Measurements from ENCODE around the gene DST. TPM values are rescaled to one million over a fixed set of nuclear protein-coding genes. Genes with fewer than 3 reads are reported as not detected.
"Not testable (repeated sequence)": the region's sequence is repeated elsewhere in the genome, so short reads cannot be mapped to it uniquely, and the experiment has no call there.

Gene DST
- total RNA-seq, 1 donor, result 19.2 TPM

- H3K4me3 ChIP-seq (ENCODE audit: low read length), result no peak overlapping the region
- H3K4me1 ChIP-seq (ENCODE audit: insufficient read depth, low read length), result no peaks in the 10 kb centered on the region
- no peaks in the 10 kb centered on the region for H3K27me3 ChIP-seq (ENCODE audit: insufficient read depth, low read length)
- H3K9me3 ChIP-seq (ENCODE audit: low read depth, low read length), result no peaks in the 10 kb centered on the region
These were observed 29.2 kb upstream of the DST start for GRCh38 chr6:56671651-56672461.

- no peaks in the 10 kb centered on the region for H3K27me3 ChIP-seq (ENCODE audit: insufficient read depth, low read length)
- H3K9me3 ChIP-seq (ENCODE audit: low read depth, low read length), result no peaks in the 10 kb centered on the region
- H3K4me1 ChIP-seq (ENCODE audit: insufficient read depth, low read length), result no peaks in the 10 kb centered on the region
- H3K4me3 ChIP-seq (ENCODE audit: low read length), result no peak overlapping the region
These were observed 28.5 kb upstream of the DST start for GRCh38 chr6:56671160-56671559.

- no peak overlapping the region for H3K4me3 ChIP-seq (ENCODE audit: low read length)
- no peaks in the 10 kb centered on the region for H3K27me3 ChIP-seq (ENCODE audit: insufficient read depth, low read length)
- H3K4me1 ChIP-seq (ENCODE audit: insufficient read depth, low read length), result no peaks in the 10 kb centered on the region
- H3K9me3 ChIP-seq (ENCODE audit: low read depth, low read length), result no peaks in the 10 kb centered on the region
These were observed 26.4 kb upstream of the DST start for GRCh38 chr6:56669041-56669440.

GRCh38 chr6:56668158-56668557, 25.5 kb upstream of the DST start:
- H3K27me3 ChIP-seq (ENCODE audit: insufficient read depth, low read length), result no peaks in the 10 kb centered on the region
- no peaks in the 10 kb centered on the region for H3K9me3 ChIP-seq (ENCODE audit: low read depth, low read length)
- H3K4me3 ChIP-seq (ENCODE audit: low read length), result no peak overlapping the region
- H3K4me1 ChIP-seq (ENCODE audit: insufficient read depth, low read length), result no peaks in the 10 kb centered on the region

- Histone ChIP-seq H3K27me3 (ENCODE audit: insufficient read depth, low read length) (no peaks in the 10 kb centered on the region), H3K4me1 (ENCODE audit: insufficient read depth, low read length) (no peaks in the 10 kb centered on the region), H3K9me3 (ENCODE audit: low read depth, low read length) (no peaks in the 10 kb centered on the region), H3K4me3 (ENCODE audit: low read length) (no peak overlapping the region)
These were observed 24.6 kb upstream of the DST start for GRCh38 chr6:56667336-56667735.

GRCh38 chr6:56664029-56664428, 21.3 kb upstream of the DST start:
- no peaks in the 10 kb centered on the region for H3K4me1 ChIP-seq (ENCODE audit: insufficient read depth, low read length)
- H3K27me3 ChIP-seq (ENCODE audit: insufficient read depth, low read length), result no peaks in the 10 kb centered on the region
- H3K4me3 ChIP-seq (ENCODE audit: low read length), result no peak overlapping the region
- no peaks in the 10 kb centered on the region for H3K9me3 ChIP-seq (ENCODE audit: low read depth, low read length)

GRCh38 chr6:56663344-56663743, 20.7 kb upstream of the DST start:
- Histone ChIP-seq H3K4me3 (ENCODE audit: low read length) (no peak overlapping the region), H3K4me1 (ENCODE audit: insufficient read depth, low read length) (no peaks in the 10 kb centered on the region), H3K9me3 (ENCODE audit: low read depth, low read length) (no peaks in the 10 kb centered on the region), H3K27me3 (ENCODE audit: insufficient read depth, low read length) (no peaks in the 10 kb centered on the region)

GRCh38 chr6:56661338-56661737, 18.6 kb upstream of the DST start:
- H3K4me3 ChIP-seq (ENCODE audit: low read length); H3K27me3 ChIP-seq (ENCODE audit: insufficient read depth, low read length); H3K4me1 ChIP-seq (ENCODE audit: insufficient read depth, low read length); H3K9me3 ChIP-seq (ENCODE audit: low read depth, low read length): not testable (repeated sequence)

- no peaks in the 10 kb centered on the region for H3K4me1 ChIP-seq (ENCODE audit: insufficient read depth, low read length)
- H3K9me3 ChIP-seq (ENCODE audit: low read depth, low read length), result no peaks in the 10 kb centered on the region
- H3K4me3 ChIP-seq (ENCODE audit: low read length), result no peak overlapping the region
- no peaks in the 10 kb centered on the region for H3K27me3 ChIP-seq (ENCODE audit: insufficient read depth, low read length)
These were observed 17.7 kb upstream of the DST start for GRCh38 chr6:56660381-56660730.

- Histone ChIP-seq H3K4me3 (ENCODE audit: low read length) (no peak overlapping the region), H3K9me3 (ENCODE audit: low read depth, low read length) (no peaks in the 10 kb centered on the region), H3K4me1 (ENCODE audit: insufficient read depth, low read length) (no peaks in the 10 kb centered on the region), H3K27me3 (ENCODE audit: insufficient read depth, low read length) (no peaks in the 10 kb centered on the region)
These were observed 17.2 kb upstream of the DST start for GRCh38 chr6:56659721-56660380.

- no peaks in the 10 kb centered on the region for H3K4me1 ChIP-seq (ENCODE audit: insufficient read depth, low read length)
- no peaks in the 10 kb centered on the region for H3K27me3 ChIP-seq (ENCODE audit: insufficient read depth, low read length)
- H3K4me3 ChIP-seq (ENCODE audit: low read length), result no peak overlapping the region
- H3K9me3 ChIP-seq (ENCODE audit: low read depth, low read length), result no peaks in the 10 kb centered on the region
These were observed 15.6 kb upstream of the DST start for GRCh38 chr6:56658326-56658725.

GRCh38 chr6:56657354-56657753, 14.7 kb upstream of the DST start:
- Histone ChIP-seq H3K4me3 (ENCODE audit: low read length) (no peak overlapping the region), H3K27me3 (ENCODE audit: insufficient read depth, low read length) (no peaks in the 10 kb centered on the region), H3K9me3 (ENCODE audit: low read depth, low read length) (no peaks in the 10 kb centered on the region), H3K4me1 (ENCODE audit: insufficient read depth, low read length) (no peaks in the 10 kb centered on the region)

- Histone ChIP-seq H3K4me1 (ENCODE audit: insufficient read depth, low read length) (no peaks in the 10 kb centered on the region), H3K4me3 (ENCODE audit: low read length) (no peak overlapping the region), H3K9me3 (ENCODE audit: low read depth, low read length) (no peaks in the 10 kb centered on the region), H3K27me3 (ENCODE audit: insufficient read depth, low read length) (no peaks in the 10 kb centered on the region)
These were observed 13.8 kb upstream of the DST start for GRCh38 chr6:56656466-56656865.

GRCh38 chr6:56655996-56656395, 13.3 kb upstream of the DST start:
- H3K4me1 ChIP-seq (ENCODE audit: insufficient read depth, low read length), result no peaks in the 10 kb centered on the region
- no peak overlapping the region for H3K4me3 ChIP-seq (ENCODE audit: low read length)
- H3K9me3 ChIP-seq (ENCODE audit: low read depth, low read length), result no peaks in the 10 kb centered on the region
- no peaks in the 10 kb centered on the region for H3K27me3 ChIP-seq (ENCODE audit: insufficient read depth, low read length)

- Histone ChIP-seq H3K4me1 (ENCODE audit: insufficient read depth, low read length) (no peaks in the 10 kb centered on the region), H3K4me3 (ENCODE audit: low read length) (no peak overlapping the region), H3K9me3 (ENCODE audit: low read depth, low read length) (no peaks in the 10 kb centered on the region), H3K27me3 (ENCODE audit: insufficient read depth, low read length) (no peaks in the 10 kb centered on the region)
These were observed 12.6 kb upstream of the DST start for GRCh38 chr6:56655249-56655648.

- Histone ChIP-seq H3K9me3 (ENCODE audit: low read depth, low read length) (no peaks in the 10 kb centered on the region), H3K4me1 (ENCODE audit: insufficient read depth, low read length) (no peaks in the 10 kb centered on the region), H3K27me3 (ENCODE audit: insufficient read depth, low read length) (no peaks in the 10 kb centered on the region), H3K4me3 (ENCODE audit: low read length) (no peak overlapping the region)
These were observed 10.3 kb upstream of the DST start for GRCh38 chr6:56652994-56653393.

Data from mononuclear cell (primary cell).